Keratinocyte (primary cell): ENCODE results near the gene MTUS2. TPM values are rescaled to one million over a fixed set of nuclear protein-coding genes. Genes with fewer than 3 reads are reported as not detected.

Source experiments
- DNase-seq: peaks from one replicate; pipeline ENCODE4 v3.0.0-alpha.2; 2011; ENCODE audit warnings: low read depth, missing footprints, low spot score
- FAIRE-seq: peaks from 2 replicates; lab custom pipeline; 2011; peaks lifted over from hg19 to GRCh38; lab: Jason Lieb, UNC
- H2AFZ ChIP-seq: 2 replicates; pipeline ENCODE4 v1.6.0; 2012; ENCODE audit warnings: low read length, control low read depth, inconsistent platforms; ENCODE audit not compliant: control insufficient read depth
- H3K27ac ChIP-seq: 2 replicates; pipeline ENCODE4 v1.5.1; 2011; ENCODE audit warnings: low read length; ENCODE audit not compliant: control insufficient read depth, insufficient read depth
- H3K27me3 ChIP-seq: 3 replicates; pipeline ENCODE4 v1.6.0; 2011; ENCODE audit warnings: low read length; ENCODE audit not compliant: control insufficient read depth, insufficient read depth; ENCODE audit errors: extremely low read depth
- H3K36me3 ChIP-seq, 2 experiments: 2 replicates in 1 of 2; 3 replicates in 1 of 2; pipeline ENCODE4 v1.5.1; 2011; ENCODE audit warnings: low read length in 2 of 2, mild to moderate bottlenecking in 1 of 2; ENCODE audit not compliant: control insufficient read depth in 2 of 2, insufficient read depth in 2 of 2; ENCODE audit errors: extremely low read depth in 1 of 2
- H3K4me1 ChIP-seq: 3 replicates; pipeline ENCODE4 v1.5.1; 2011; ENCODE audit warnings: low read length; ENCODE audit not compliant: control insufficient read depth, insufficient read depth; ENCODE audit errors: extremely low read depth
- H3K4me2 ChIP-seq: 3 replicates; pipeline ENCODE4 v1.6.0; 2011; ENCODE audit warnings: low read depth, low read length; ENCODE audit not compliant: control insufficient read depth, insufficient read depth; ENCODE audit errors: extremely low read depth
- H3K4me3 ChIP-seq, 3 experiments: fragments of 200-600 bp in 1 of 3; sonication (generic) in 1 of 3; 2 replicates in 2 of 3; 3 replicates in 1 of 3; pipeline ENCODE4 v1.5.1; 2011 to 2016; ENCODE audit warnings: low read length in 3 of 3, mild to moderate bottlenecking in 3 of 3, control low read depth in 2 of 3, inconsistent platforms in 1 of 3, low read depth in 1 of 3, mixed read lengths in 1 of 3, mixed run types in 1 of 3, moderate library complexity in 1 of 3; ENCODE audit not compliant: control insufficient read depth in 2 of 3, insufficient read depth in 2 of 3; ENCODE audit errors: extremely low read depth in 1 of 3
- H3K79me2 ChIP-seq: 2 replicates; pipeline ENCODE4 v1.6.0; 2012; ENCODE audit warnings: low read length; ENCODE audit not compliant: control insufficient read depth, insufficient read depth
- H3K9ac ChIP-seq: 3 replicates; pipeline ENCODE4 v1.6.0; 2011; ENCODE audit warnings: low read length; ENCODE audit not compliant: control insufficient read depth, insufficient read depth; ENCODE audit errors: extremely low read depth
- H3K9me1 ChIP-seq: 3 replicates; pipeline ENCODE4 v1.6.0; 2011; ENCODE audit warnings: low read length; ENCODE audit not compliant: control insufficient read depth, insufficient read depth; ENCODE audit errors: extremely low read depth
- H3K9me3 ChIP-seq: 2 replicates; pipeline ENCODE4 v1.5.1; 2012; ENCODE audit warnings: low read depth, low read length; ENCODE audit not compliant: control insufficient read depth
- H4K20me1 ChIP-seq: 3 replicates; pipeline ENCODE4 v1.6.0; 2011; ENCODE audit warnings: low read length; ENCODE audit not compliant: control insufficient read depth, insufficient read depth; ENCODE audit errors: extremely low read depth
- CTCF ChIP-seq, 3 experiments: IDR thresholded peaks in 1 of 3; conservative IDR thresholded peaks in 1 of 3; optimal IDR thresholded peaks in 1 of 3; 2 replicates in 2 of 3; 3 replicates in 1 of 3; pipeline versions ENCODE3 to v1.5.1; 2011; ENCODE audit warnings: low read length in 3 of 3, mild to moderate bottlenecking in 3 of 3, moderate library complexity in 2 of 3, control low read depth in 1 of 3, inconsistent platforms in 1 of 3; ENCODE audit not compliant: insufficient read depth in 2 of 3; ENCODE audit errors: extremely low read depth in 1 of 3
- EZH2 ChIP-seq: IDR thresholded peaks from one replicate; pipeline ENCODE4 v1.6.1; 2012; ENCODE audit warnings: inconsistent platforms, mild to moderate bottlenecking, low read length, moderate library complexity
- dilution Hi-C: fragments of 300-500 bp; cut with MboI; formaldehyde crosslinking; loops from one replicate; pipeline ENCODE4 v1.7.0; 2020; ENCODE audit warnings: low sequenced_read_pairs; ENCODE audit not compliant: extremely low pct_ligation_motif_present
- polyA plus RNA-seq, 5 experiments: library from polyadenylated mRNA; depleted of rRNA in 3 of 5; stranded (reverse) in 3 of 5; stranded (forward) in 1 of 5; unstranded in 1 of 5; fragments of >200 nt; gene quantifications; 1 replicate in 1 of 5; 2 replicates in 3 of 5; 3 replicates in 1 of 5; pipeline versions ENCODE4 v1.2.1 to v1.2.3, GENCODE V29; 2011 to 2012; ENCODE audit warnings: missing spikeins in 2 of 5, low read depth in 1 of 5, low replicate concordance in 1 of 5

MTUS2 gene
- polyA plus RNA-seq, 1 donor (not counting 4 experiments of a cell fraction or from before 2014, with no cell fraction given), result 0.17 TPM

- Histone ChIP-seq H3K36me3 (no peaks in the 10 kb centered on the region), H4K20me1 (no peaks in the 10 kb centered on the region), H3K9ac (no peak overlapping the region), H3K9me3 (no peaks in the 10 kb centered on the region), H3K79me2 (no peaks in the 10 kb centered on the region), H2AFZ (no peak overlapping the region), H3K4me1 (no peaks in the 10 kb centered on the region), H3K27me3 (peaks cover 11% of the 10 kb centered on the region), H3K4me3 (no peak overlapping the region), H3K27ac (no peak overlapping the region), H3K4me2 (no peak overlapping the region), H3K9me1 (no peaks in the 10 kb centered on the region)
- FAIRE-seq (no peak), DNase-seq (no peak)
- TF ChIP-seq CTCF (optimal IDR thresholded peaks at IDR 0.05 in 1 of 3, IDR thresholded peaks at IDR 0.05 in 1 of 3, conservative IDR thresholded peaks at IDR 0.05 in 1 of 3; ENCODE audit: extremely low read depth in 1 of 3, insufficient read depth in 2 of 3, low read length in 3 of 3) (no peak), EZH2 (no peak)
- dilution Hi-C loops, result no loop called here
Measured at GRCh38 chr13:29479716-29480492, 659.8 kb downstream of the MTUS2 start.

GRCh38 chr13:29480893-29481525 lies 660.9 kb downstream of the MTUS2 start:
- TF ChIP-seq EZH2, result no peak
- TF ChIP-seq CTCF (optimal IDR thresholded peaks at IDR 0.05 in 1 of 3, IDR thresholded peaks at IDR 0.05 in 1 of 3, conservative IDR thresholded peaks at IDR 0.05 in 1 of 3; ENCODE audit: extremely low read depth in 1 of 3, insufficient read depth in 2 of 3, low read length in 3 of 3), result no peak

More at GRCh38 chr13:29480893-29481525, 660.9 kb downstream of the MTUS2 start:
- Histone ChIP-seq H3K27me3 (peaks cover 11% of the 10 kb centered on the region), H3K79me2 (no peaks in the 10 kb centered on the region), H3K4me3 (no peak overlapping the region), H4K20me1 (no peaks in the 10 kb centered on the region), H2AFZ (no peak overlapping the region), H3K27ac (no peak overlapping the region), H3K9me1 (no peaks in the 10 kb centered on the region), H3K4me1 (no peaks in the 10 kb centered on the region), H3K4me2 (no peak overlapping the region), H3K9me3 (no peaks in the 10 kb centered on the region), H3K36me3 (no peaks in the 10 kb centered on the region), H3K9ac (no peak overlapping the region)
- dilution Hi-C loops, result no loop called here
- DNase-seq (no peak), FAIRE-seq (no peak)
